Coronary artery (tissue), 2 donors: ENCODE measurements around the gene TBC1D20.

ENCODE experiments used
- DNase-seq: peaks from one replicate; pipeline ENCODE4 v3.0.0-alpha.2; 2017; ENCODE audit warnings: low spot score
- H3K27ac ChIP-seq, 2 donors: fragments of 200-600 bp; sonication (generic); one replicate each; pipeline ENCODE4 v1.5.1; 2016 to 2019
- H3K4me3 ChIP-seq: fragments of 200-600 bp; sonication (generic); 2 replicates; pipeline ENCODE4 v1.5.1; 2016; ENCODE audit warnings: mild to moderate bottlenecking, moderate library complexity
- CTCF ChIP-seq: fragments of 200-600 bp; sonication (generic); IDR thresholded peaks from one replicate; pipeline ENCODE4 v1.5.1; 2019; ENCODE audit warnings: antibody characterized with exemption

The TBC1D20 gene

GRCh38 chr20:401682-402495, 60.4 kb downstream of the TBC1D20 start:
- no peak overlapping the region for H3K27ac ChIP-seq
- DNase-seq = no peak
- no peak for TF ChIP-seq CTCF
- H3K4me3 ChIP-seq = no peak overlapping the region

DNA sequence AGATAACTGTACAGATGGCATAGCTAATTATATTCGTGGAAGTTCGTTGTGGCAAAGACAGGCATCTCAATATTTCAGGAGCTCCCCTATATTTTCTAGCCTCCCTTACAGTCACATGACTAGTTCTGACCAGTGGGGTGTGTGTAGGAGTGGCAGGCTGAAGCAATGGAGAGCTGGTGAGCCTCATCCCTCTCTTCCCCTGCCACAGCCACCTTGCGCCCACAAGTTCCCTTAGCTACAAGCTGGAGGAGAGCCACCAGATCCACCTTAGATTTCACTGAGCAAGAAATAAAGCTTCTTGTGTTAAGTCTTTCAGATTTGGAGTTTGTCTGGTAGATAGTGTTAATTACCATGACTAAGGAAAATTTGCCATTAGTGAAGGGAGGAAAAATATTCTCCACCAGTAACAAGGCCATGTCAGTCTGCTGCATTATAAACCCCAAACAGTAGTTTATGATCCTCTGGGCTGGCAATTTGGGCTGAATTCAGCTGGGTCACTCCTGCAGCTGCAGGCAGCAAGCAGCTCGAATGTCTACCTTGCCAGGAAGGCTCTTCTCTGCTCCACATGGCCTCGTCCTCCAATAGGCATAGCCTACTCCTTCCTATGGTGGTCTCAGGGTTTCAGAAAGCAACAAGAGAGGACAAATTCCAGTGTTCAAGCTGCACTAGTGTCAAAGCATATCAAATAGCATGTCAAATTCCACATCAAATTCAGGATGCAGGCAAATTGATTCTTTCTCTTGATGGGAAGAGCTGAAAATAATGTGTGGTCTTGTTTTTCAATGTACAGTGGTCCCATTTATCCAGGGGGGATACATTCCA, 61.7 kb downstream of the TBC1D20 start:
- no peak overlapping the region for H3K27ac ChIP-seq

GRCh38 chr20:400128-400453, 62.2 kb downstream of the TBC1D20 start:
- no peak for TF ChIP-seq CTCF
- no peak for DNase-seq
- no peak overlapping the region for H3K27ac ChIP-seq
- H3K4me3 ChIP-seq = no peak overlapping the region

More for the DNA sequence above, 61.7 kb downstream of the TBC1D20 start:
- H3K4me3 ChIP-seq = no peak overlapping the region
- no peak for TF ChIP-seq CTCF
- DNase-seq = no peak

DNA sequence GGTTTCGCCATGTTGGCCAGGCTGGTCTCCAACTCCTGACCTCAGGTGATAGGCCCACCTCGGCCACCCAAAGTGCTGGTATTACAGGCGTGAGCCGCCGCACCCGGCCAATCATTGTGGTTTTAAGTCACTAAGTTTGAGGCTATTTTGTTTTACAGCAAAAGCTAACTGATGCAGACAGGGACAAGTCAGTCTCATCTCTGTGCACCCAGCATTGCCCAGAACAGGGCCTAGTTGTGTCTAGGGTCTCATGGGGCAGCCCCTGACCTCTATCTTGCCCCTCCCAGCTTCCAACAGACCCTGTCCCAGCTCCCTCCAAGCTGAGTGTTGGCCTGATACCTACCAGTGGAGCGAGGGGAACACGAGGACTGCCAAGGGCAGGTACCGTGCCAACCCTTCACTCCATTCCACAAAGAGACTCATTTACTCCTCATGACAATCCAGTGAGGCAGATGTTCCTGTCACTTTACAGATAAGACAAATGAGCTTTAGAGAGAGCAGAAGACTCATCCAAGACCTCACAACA, 63.1 kb downstream of the TBC1D20 start:
- H3K27ac ChIP-seq = no peak overlapping the region
- no peak for DNase-seq
- H3K4me3 ChIP-seq = no peak overlapping the region
- no peak for TF ChIP-seq CTCF

GRCh38 chr20:397432-398237, 64.7 kb downstream of the TBC1D20 start:
- Histone ChIP-seq H3K4me3 (no peak overlapping the region), H3K27ac (no peak overlapping the region)
- TF ChIP-seq CTCF = no peak
- DNase-seq = no peak

DNA sequence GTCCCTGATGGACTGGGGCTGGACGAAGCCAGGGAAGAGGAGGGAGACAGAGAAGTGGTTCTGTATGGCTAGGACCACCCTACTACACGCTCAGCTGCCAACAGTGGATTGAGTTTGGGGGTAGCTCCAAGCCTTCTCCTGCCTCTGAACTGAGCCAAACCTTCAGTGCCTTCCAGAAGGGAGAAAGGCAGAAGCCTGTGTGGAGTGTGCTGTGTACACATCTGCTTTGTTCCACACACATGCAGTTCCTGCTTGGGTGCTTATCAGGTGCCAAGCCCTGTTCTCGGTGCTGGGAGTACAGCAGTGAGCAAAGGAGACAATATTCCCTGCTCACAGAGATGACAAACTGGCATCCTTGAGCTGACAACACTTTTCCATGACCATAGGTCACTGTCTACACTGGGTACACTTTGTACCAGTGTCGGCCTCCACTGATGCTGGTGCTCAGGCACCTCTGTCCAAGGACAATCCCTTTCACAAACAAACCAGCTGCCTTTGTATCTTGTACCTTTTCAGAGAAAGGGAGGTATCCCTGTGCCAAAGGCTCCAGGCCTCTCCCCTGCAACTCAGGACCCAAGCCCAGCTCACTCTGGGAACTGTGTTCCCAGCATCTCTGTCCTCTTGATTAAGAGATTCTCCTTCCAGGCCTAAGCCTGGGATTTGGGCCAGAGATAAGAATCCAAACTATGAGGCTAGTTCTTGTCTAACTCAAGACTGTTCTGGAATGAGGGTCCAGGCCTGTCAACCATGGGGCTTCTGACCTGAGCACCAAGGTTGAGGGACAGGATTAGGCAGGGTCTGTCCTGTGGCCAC, 65.5 kb downstream of the TBC1D20 start:
- H3K4me3 ChIP-seq = no peak overlapping the region
- no peak for DNase-seq
- TF ChIP-seq CTCF = no peak
- no peak overlapping the region for H3K27ac ChIP-seq
